ENCODE results near the gene CHD9. TPM values are rescaled to one million over a fixed set of nuclear protein-coding genes. Genes with fewer than 3 reads are reported as not detected.

CHD9 gene
- polyA plus RNA-seq, 3 donors: 15.8 to 26.1 (median 22.5) TPM

DNA sequence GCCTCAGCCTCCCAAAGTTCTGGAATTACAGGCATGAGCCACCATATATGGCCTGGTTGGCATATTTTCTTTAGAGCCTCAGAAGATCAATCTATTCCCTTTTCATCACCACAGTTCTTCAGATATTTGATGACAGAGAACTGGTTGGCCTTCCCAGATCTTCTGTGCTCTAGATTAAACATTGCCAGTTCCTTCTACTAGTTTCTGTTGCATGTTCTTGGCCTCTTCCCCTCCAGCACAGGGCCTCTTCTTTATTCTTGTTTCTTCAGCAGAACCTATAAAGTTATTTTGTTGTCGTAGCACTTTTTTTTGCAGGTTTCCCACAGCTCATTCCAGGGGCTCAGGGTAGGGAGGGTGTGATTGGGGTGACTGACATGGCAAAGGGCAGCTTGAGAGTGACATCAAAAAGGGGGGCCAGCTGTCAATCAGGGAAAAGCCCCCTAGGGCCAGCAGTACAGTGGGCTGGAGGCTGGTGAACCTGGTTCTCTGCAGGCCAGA, 9.3 kb downstream of the CHD9 start:
- DNase-seq: peak in 1 of 3 donors; percentile 37
- Histone ChIP-seq H3K9me3 (replicated peaks in 1 of 2; ENCODE audit: control insufficient read depth in 1 of 2, insufficient read depth in 1 of 2, low read length in 2 of 2) (no peaks in the 10 kb centered on the region), H3K4me1 (ENCODE audit: control insufficient read depth in 1 of 2, insufficient read depth in 2 of 2, low read length in 2 of 2) (peaks cover 19 to 20% of the 10 kb centered on the region in 2 donors), H3K4me3 (replicated peaks in 1 of 3; ENCODE audit: low read depth in 2 of 3, low read length in 3 of 3) (no peak overlapping the region), H2AFZ (ENCODE audit: insufficient read depth, low read depth, low read length, poor library complexity, severe bottlenecking) (no peak overlapping the region), H3K27ac (ENCODE audit: low read depth in 1 of 2, low read length in 2 of 2) (peak overlapping the region in 1 of 2 donors; percentile 9), H3K27me3 (ENCODE audit: control insufficient read depth in 2 of 2, insufficient read depth in 2 of 2, low read length in 2 of 2) (no peaks in the 10 kb centered on the region), H3K9ac (ENCODE audit: insufficient read depth, low read length, poor library complexity, severe bottlenecking) (no peak overlapping the region), H3K4me2 (replicated peaks; ENCODE audit: extremely low read depth, low read length, poor library complexity, severe bottlenecking) (no peak overlapping the region), H4K20me1 (ENCODE audit: insufficient read depth, low read length) (no peaks in the 10 kb centered on the region), H3K36me3 (replicated peaks in 1 of 2; ENCODE audit: control insufficient read depth in 1 of 2, insufficient read depth in 2 of 2, low read length in 2 of 2) (peaks cover 0 to 7% of the 10 kb centered on the region in 2 donors), H3K79me2 (ENCODE audit: insufficient read depth, low read length) (peaks cover 30% of the 10 kb centered on the region)
- H3K4me3 Mint-ChIP-seq: peak overlapping the region in 1 of 2 donors; percentile 23
- H3K36me3 Mint-ChIP-seq: peaks cover 7 to 13% of the 10 kb centered on the region in 2 donors
- TF ChIP-seq, protein P1, sequence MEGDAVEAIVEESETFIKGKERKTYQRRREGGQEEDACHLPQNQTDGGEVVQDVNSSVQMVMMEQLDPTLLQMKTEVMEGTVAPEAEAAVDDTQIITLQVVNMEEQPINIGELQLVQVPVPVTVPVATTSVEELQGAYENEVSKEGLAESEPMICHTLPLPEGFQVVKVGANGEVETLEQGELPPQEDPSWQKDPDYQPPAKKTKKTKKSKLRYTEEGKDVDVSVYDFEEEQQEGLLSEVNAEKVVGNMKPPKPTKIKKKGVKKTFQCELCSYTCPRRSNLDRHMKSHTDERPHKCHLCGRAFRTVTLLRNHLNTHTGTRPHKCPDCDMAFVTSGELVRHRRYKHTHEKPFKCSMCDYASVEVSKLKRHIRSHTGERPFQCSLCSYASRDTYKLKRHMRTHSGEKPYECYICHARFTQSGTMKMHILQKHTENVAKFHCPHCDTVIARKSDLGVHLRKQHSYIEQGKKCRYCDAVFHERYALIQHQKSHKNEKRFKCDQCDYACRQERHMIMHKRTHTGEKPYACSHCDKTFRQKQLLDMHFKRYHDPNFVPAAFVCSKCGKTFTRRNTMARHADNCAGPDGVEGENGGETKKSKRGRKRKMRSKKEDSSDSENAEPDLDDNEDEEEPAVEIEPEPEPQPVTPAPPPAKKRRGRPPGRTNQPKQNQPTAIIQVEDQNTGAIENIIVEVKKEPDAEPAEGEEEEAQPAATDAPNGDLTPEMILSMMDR (IDR thresholded peaks at IDR 0.05): no peak
- H3K4me1 Mint-ChIP-seq: peaks cover 38% of the 10 kb centered on the region
- intact Hi-C loops (cut with micrococcal nuclease): loop anchor here in 1 of 2 donors (10.0 kb wide), 1 partner anchor 51 kb away; no protein-coding TSS in a partner anchor
- no peaks in the 10 kb centered on the region for H3K27me3 Mint-ChIP-seq (ENCODE audit: low read depth in 3 of 3)
- peaks cover 0 to under 1% (median 0%) of the 10 kb centered on the region in 7 donors for H3K9me3 Mint-ChIP-seq
- H3K27ac Mint-ChIP-seq: peak overlapping the region in 5 of 7 donors; percentile 5 to 78 (median 46)
- WGBS (ENCODE audit: insufficient coverage): no CpG with 5 or more reads among the region's 1 CpG

DNA sequence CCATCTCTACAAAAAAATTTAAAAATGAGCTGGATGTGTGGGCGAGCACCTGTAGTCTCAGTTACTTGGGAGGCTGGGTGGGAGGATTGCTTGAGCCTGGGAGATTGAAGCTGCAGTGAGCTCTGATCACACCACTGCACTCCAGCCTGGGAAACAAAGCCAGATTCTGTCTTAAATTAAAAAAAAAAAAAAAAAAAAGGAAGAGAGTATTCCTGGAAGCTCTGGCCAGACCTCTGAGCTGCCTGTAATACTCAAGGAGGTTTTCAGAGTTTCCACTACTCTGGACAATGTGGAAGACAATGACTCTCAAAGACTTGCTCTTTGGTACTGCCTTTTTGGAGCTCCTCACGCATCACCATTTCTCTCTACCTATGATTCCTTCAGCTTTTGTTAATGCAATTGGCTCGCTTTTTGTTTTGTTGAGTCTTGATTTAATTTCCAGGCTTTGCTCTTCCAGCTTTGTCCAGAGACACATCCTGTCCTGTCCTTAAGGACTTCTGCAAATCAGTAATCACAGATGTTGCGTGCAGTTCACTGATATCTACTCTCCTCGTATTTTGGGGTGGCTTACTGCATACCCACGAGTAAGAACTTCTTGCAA, 10.8 kb downstream of the CHD9 start:
- H3K4me2 ChIP-seq (replicated peaks; ENCODE audit: extremely low read depth, low read length, poor library complexity, severe bottlenecking): no peak overlapping the region
- no peak overlapping the region for H3K4me3 ChIP-seq (replicated peaks in 1 of 3; ENCODE audit: low read depth in 2 of 3, low read length in 3 of 3)
- peaks cover 10 to 15% of the 10 kb centered on the region in 2 donors for H3K36me3 Mint-ChIP-seq
- no peaks in the 10 kb centered on the region for H3K27me3 Mint-ChIP-seq (ENCODE audit: low read depth in 3 of 3)
- H3K4me1 ChIP-seq (ENCODE audit: control insufficient read depth in 1 of 2, insufficient read depth in 2 of 2, low read length in 2 of 2): peaks cover 22% of the 10 kb centered on the region in 2 donors
- TF ChIP-seq, protein P1 (IDR thresholded peaks at IDR 0.05): no peak
- DNase-seq: no peak
- peaks cover 48% of the 10 kb centered on the region for H3K4me1 Mint-ChIP-seq
- no peaks in the 10 kb centered on the region for H3K9me3 ChIP-seq (replicated peaks in 1 of 2; ENCODE audit: control insufficient read depth in 1 of 2, insufficient read depth in 1 of 2, low read length in 2 of 2)
- H4K20me1 ChIP-seq (ENCODE audit: insufficient read depth, low read length): no peaks in the 10 kb centered on the region
- no peak overlapping the region for H3K9ac ChIP-seq (ENCODE audit: insufficient read depth, low read length, poor library complexity, severe bottlenecking)
- no peak overlapping the region for H2AFZ ChIP-seq (ENCODE audit: insufficient read depth, low read depth, low read length, poor library complexity, severe bottlenecking)
- H3K9me3 Mint-ChIP-seq: peaks cover 0 to 2% (median 0%) of the 10 kb centered on the region in 7 donors
- H3K79me2 ChIP-seq (ENCODE audit: insufficient read depth, low read length): peaks cover 17% of the 10 kb centered on the region
- H3K27me3 ChIP-seq (ENCODE audit: control insufficient read depth in 2 of 2, insufficient read depth in 2 of 2, low read length in 2 of 2): no peaks in the 10 kb centered on the region
- no CpG with 5 or more reads among the region's 6 CpGs for WGBS (ENCODE audit: insufficient coverage)
- peak overlapping the region in 1 of 2 donors; percentile 26 for H3K27ac ChIP-seq (ENCODE audit: low read depth in 1 of 2, low read length in 2 of 2)
- H3K36me3 ChIP-seq (replicated peaks in 1 of 2; ENCODE audit: control insufficient read depth in 1 of 2, insufficient read depth in 2 of 2, low read length in 2 of 2): peaks cover 0 to 7% of the 10 kb centered on the region in 2 donors
- no peak overlapping the region for H3K4me3 Mint-ChIP-seq
- intact Hi-C loops (cut with micrococcal nuclease): loop anchor here in 1 of 2 donors (10.0 kb wide), 1 partner anchor 49 kb away; no protein-coding TSS in a partner anchor
- H3K27ac Mint-ChIP-seq: peak overlapping the region in 2 of 7 donors; percentile 37 to 54
